ENCODE measurements around the gene SMIM41.

- TF ChIP-seq POLR2AphosphoS5 (IDR thresholded peaks at IDR 0.05; ENCODE audit: insufficient read depth in 1 of 2, low read depth in 1 of 2) = no peak
- no peak for TF ChIP-seq POLR2A (IDR thresholded peaks at IDR 0.05)
Measured at GRCh38 chr12:52083638-52083996, 4.1 kb downstream of the SMIM41 start.
